Large intestine (tissue), 12 donors: Measurements from ENCODE around the gene PLEKHA1. TPM values are rescaled to one million over a fixed set of nuclear protein-coding genes. Genes with fewer than 3 reads are reported as not detected.
A peak's percentile ranks its signal among the peaks of the same experiment; 100 is the strongest.

ENCODE experiments used
- DNase-seq, 2 donors: peaks; one replicate each; pipeline versions ENCODE4 v3.0.0 to v3.0.0-alpha.2; 2013
- H3K27ac ChIP-seq: one replicate; pipeline ENCODE4 v1.5.1; 2013; ENCODE audit warnings: low read length
- H3K27me3 ChIP-seq: 2 replicates; pipeline ENCODE4 v1.6.1; 2013; ENCODE audit warnings: low read length; ENCODE audit not compliant: control insufficient read depth, insufficient read depth
- H3K36me3 ChIP-seq: 2 replicates; pipeline ENCODE4 v1.6.1; 2013; ENCODE audit warnings: low read length; ENCODE audit not compliant: control insufficient read depth, insufficient read depth
- H3K4me1 ChIP-seq: one replicate; pipeline ENCODE4 v1.6.1; 2013; ENCODE audit warnings: low read length; ENCODE audit not compliant: control insufficient read depth, insufficient read depth
- H3K4me3 ChIP-seq: one replicate; pipeline ENCODE4 v1.5.1; 2013; ENCODE audit warnings: low read length
- H3K9me3 ChIP-seq: one replicate; pipeline ENCODE4 v1.6.1; 2013; ENCODE audit warnings: mild to moderate bottlenecking, low read depth, low read length, moderate library complexity; ENCODE audit not compliant: control insufficient read depth
- WGBS: methylation state at CpG from one replicate; pipeline ENCODE4 v1.1.5; 2013; ENCODE audit warnings: low lambda C conversion rate; ENCODE audit not compliant: insufficient coverage; 5-methylcytosine and 5-hydroxymethylcytosine counted together
- long read RNA-seq, 11 donors: transcript quantifications; one replicate each; lab custom pipeline, GENCODE V29; 2026
- polyA plus RNA-seq: library from polyadenylated mRNA; unstranded; fragments of 120-200 nt; gene quantifications from one replicate; pipeline ENCODE4 v1.2.1, GENCODE V29; 2013

PLEKHA1 gene
- 65.6 TPM for polyA plus RNA-seq
- long read RNA-seq, donor 1, full-length matches to known transcripts: 5 of 5 reads
- long read RNA-seq, donor 1, partial matches to known transcripts: 0 of 5 reads
- long read RNA-seq, donor 1, other reads (novel, unspliced or antisense): 0 of 5 reads
- long read RNA-seq, donor 2, full-length matches to known transcripts: 16 of 22 reads
- long read RNA-seq, donor 2, partial matches to known transcripts: 0 of 22 reads
- long read RNA-seq, donor 2, other reads (novel, unspliced or antisense): 6 of 22 reads
- long read RNA-seq, donor 3: 0 reads
- long read RNA-seq, donor 4, full-length matches to known transcripts: 3 of 3 reads
- long read RNA-seq, donor 4, partial matches to known transcripts: 0 of 3 reads
- long read RNA-seq, donor 4, other reads (novel, unspliced or antisense): 0 of 3 reads
- long read RNA-seq, donor 5, full-length matches to known transcripts: 2 of 2 reads
- long read RNA-seq, donor 5, partial matches to known transcripts: 0 of 2 reads
- long read RNA-seq, donor 5, other reads (novel, unspliced or antisense): 0 of 2 reads
- long read RNA-seq, donor 6, full-length matches to known transcripts: 5 of 74 reads
- long read RNA-seq, donor 6, partial matches to known transcripts: 64 of 74 reads
- long read RNA-seq, donor 6, other reads (novel, unspliced or antisense): 5 of 74 reads
- long read RNA-seq, donor 7, full-length matches to known transcripts: 1 of 1 reads
- long read RNA-seq, donor 7, partial matches to known transcripts: 0 of 1 reads
- long read RNA-seq, donor 7, other reads (novel, unspliced or antisense): 0 of 1 reads
- long read RNA-seq, donor 8, full-length matches to known transcripts: 6 of 6 reads
- long read RNA-seq, donor 8, partial matches to known transcripts: 0 of 6 reads
- long read RNA-seq, donor 8, other reads (novel, unspliced or antisense): 0 of 6 reads
- long read RNA-seq, donor 9, full-length matches to known transcripts: 8 of 8 reads
- long read RNA-seq, donor 9, partial matches to known transcripts: 0 of 8 reads
- long read RNA-seq, donor 9, other reads (novel, unspliced or antisense): 0 of 8 reads
- long read RNA-seq, donor 10, full-length matches to known transcripts: 7 of 7 reads
- long read RNA-seq, donor 10, partial matches to known transcripts: 0 of 7 reads
- long read RNA-seq, donor 10, other reads (novel, unspliced or antisense): 0 of 7 reads
- long read RNA-seq, donor 11, full-length matches to known transcripts: 2 of 2 reads
- long read RNA-seq, donor 11, partial matches to known transcripts: 0 of 2 reads
- long read RNA-seq, donor 11, other reads (novel, unspliced or antisense): 0 of 2 reads

GRCh38 chr10:122374237-122374858 lies at the start of gene PLEKHA1:
PLEKHA1 (plus strand) TSS chr10:122374708; CDS start chr10:122393201, 18,493 bp downstream.
- no peaks in the 10 kb centered on the region for H3K9me3 ChIP-seq
- H3K36me3 ChIP-seq: peaks cover 3% of the 10 kb centered on the region
- H3K27ac ChIP-seq: peak within 1 kb of the TSS; percentile 93
- WGBS: no CpG with 5 or more reads among the region's 71 CpGs
- H3K27me3 ChIP-seq: no peaks in the 10 kb centered on the region
- H3K4me1 ChIP-seq: peaks cover 12% of the 10 kb centered on the region
- peak within 1 kb of the TSS; percentile 70 for H3K4me3 ChIP-seq
- peak; percentile 96 to 98 for DNase-seq

GRCh38 chr10:122325235-122325634 lies 49.3 kb upstream of the PLEKHA1 start:
- Histone ChIP-seq H3K36me3 (no peaks in the 10 kb centered on the region), H3K9me3 (no peaks in the 10 kb centered on the region), H3K27ac (no peak overlapping the region), H3K4me3 (no peak overlapping the region), H3K4me1 (no peaks in the 10 kb centered on the region), H3K27me3 (no peaks in the 10 kb centered on the region)
- DNase-seq: no peak
- no CpG with 5 or more reads among the region's 2 CpGs for WGBS

- DNase-seq: no peak
- no CpG with 5 or more reads among the region's 5 CpGs for WGBS
- Histone ChIP-seq H3K4me3 (no peak overlapping the region), H3K27me3 (no peaks in the 10 kb centered on the region), H3K9me3 (no peaks in the 10 kb centered on the region), H3K4me1 (peaks cover 6% of the 10 kb centered on the region), H3K36me3 (no peaks in the 10 kb centered on the region), H3K27ac (no peak overlapping the region)
Observed at GRCh38 chr10:122326385-122326784, 48.1 kb upstream of the PLEKHA1 start.

GRCh38 chr10:122326806-122327205 lies 47.7 kb upstream of the PLEKHA1 start:
- Histone ChIP-seq H3K4me1 (peaks cover 6% of the 10 kb centered on the region), H3K9me3 (no peaks in the 10 kb centered on the region), H3K27ac (no peak overlapping the region), H3K27me3 (no peaks in the 10 kb centered on the region), H3K4me3 (no peak overlapping the region), H3K36me3 (no peaks in the 10 kb centered on the region)
- no peak for DNase-seq
- no CpG with 5 or more reads among the region's 6 CpGs for WGBS

- no CpG with 5 or more reads among the region's 16 CpGs for WGBS
- H3K9me3 ChIP-seq: no peaks in the 10 kb centered on the region
- H3K27me3 ChIP-seq: no peaks in the 10 kb centered on the region
- no peak overlapping the region for H3K4me3 ChIP-seq
- H3K4me1 ChIP-seq: peaks cover 6% of the 10 kb centered on the region
- no peaks in the 10 kb centered on the region for H3K36me3 ChIP-seq
- H3K27ac ChIP-seq: no peak overlapping the region
- no peak for DNase-seq
Observed at GRCh38 chr10:122327237-122328206, 47.0 kb upstream of the PLEKHA1 start.

GRCh38 chr10:122328676-122329075 lies 45.8 kb upstream of the PLEKHA1 start:
- Histone ChIP-seq H3K4me3 (no peak overlapping the region), H3K27ac (no peak overlapping the region), H3K27me3 (no peaks in the 10 kb centered on the region), H3K36me3 (no peaks in the 10 kb centered on the region), H3K9me3 (no peaks in the 10 kb centered on the region), H3K4me1 (peaks cover 6% of the 10 kb centered on the region)
- no peak for DNase-seq
- WGBS: no CpG with 5 or more reads among the region's 9 CpGs

- H3K27ac ChIP-seq: no peak overlapping the region
- H3K4me1 ChIP-seq: peaks cover 6% of the 10 kb centered on the region
- no peak overlapping the region for H3K4me3 ChIP-seq
- no CpG with 5 or more reads among the region's 13 CpGs for WGBS
- DNase-seq: no peak
- H3K27me3 ChIP-seq: no peaks in the 10 kb centered on the region
- no peaks in the 10 kb centered on the region for H3K9me3 ChIP-seq
- H3K36me3 ChIP-seq: no peaks in the 10 kb centered on the region
Observed at GRCh38 chr10:122329416-122329815, 45.1 kb upstream of the PLEKHA1 start.

GRCh38 chr10:122331100-122331499 lies 43.4 kb upstream of the PLEKHA1 start:
- no peaks in the 10 kb centered on the region for H3K36me3 ChIP-seq
- H3K4me3 ChIP-seq: no peak overlapping the region
- no peaks in the 10 kb centered on the region for H3K27me3 ChIP-seq
- no peak overlapping the region for H3K27ac ChIP-seq
- no CpG with 5 or more reads among the region's 7 CpGs for WGBS
- H3K9me3 ChIP-seq: no peaks in the 10 kb centered on the region
- DNase-seq: no peak
- peaks cover 6% of the 10 kb centered on the region for H3K4me1 ChIP-seq
